HFFc6 (cell line): ENCODE results near the gene TMEM186. TPM values are rescaled to one million over a fixed set of nuclear protein-coding genes. Genes with fewer than 3 reads are reported as not detected.
"Not testable (repeated sequence)": the region's sequence is repeated elsewhere in the genome, so short reads cannot be mapped to it uniquely, and the experiment has no call there.

ENCODE experiments used
- DNase-seq: peaks from one replicate; pipeline ENCODE4 v3.0.0-alpha.2; 2018
- H3K27ac Mint-ChIP-seq: 2 replicates; pipeline ENCODE4 v1.8.0; 2020; ENCODE audit warnings: mild to moderate bottlenecking, mixed read lengths
- H3K27me3 Mint-ChIP-seq: 2 replicates; pipeline ENCODE4 v1.8.0; 2021; ENCODE audit warnings: mild to moderate bottlenecking, moderate library complexity, mixed read lengths; ENCODE audit not compliant: insufficient read depth
- H3K36me3 Mint-ChIP-seq: 2 replicates; pipeline ENCODE4 v1.8.0; 2021; ENCODE audit warnings: low read depth, mixed read lengths
- H3K4me1 Mint-ChIP-seq: 2 replicates; pipeline ENCODE4 v1.8.0; 2020; ENCODE audit warnings: low read depth, mixed read lengths
- H3K4me3 Mint-ChIP-seq: 2 replicates; pipeline ENCODE4 v1.8.0; 2020; ENCODE audit warnings: mild to moderate bottlenecking, moderate library complexity, mixed read lengths
- H3K9me3 Mint-ChIP-seq: 2 replicates; pipeline ENCODE4 v1.8.0; 2020; ENCODE audit warnings: mild to moderate bottlenecking, mixed read lengths
- CTCF ChIP-seq: fragments of 200-600 bp; sonication (generic); IDR thresholded peaks from 2 replicates; pipeline ENCODE4 v1.5.0; 2021; ENCODE audit warnings: antibody characterized with exemption, mild to moderate bottlenecking
- total RNA-seq, 6 experiments: library from RNA; stranded (reverse); fragmentation: NEBNext Ultra II Directional; extraction: Animal tissue kit (Norgen Biotek cat#: 25700); gene quantifications; 2 replicates in 1 of 6; 3 replicates in 5 of 6; pipeline ENCODE4 v1.2.3, GENCODE V29; 2021

TMEM186 gene
- total RNA-seq, 6 experiments from 2014 or later, result 5.2 to 9.1 (median 6.9) TPM

- Mint-ChIP-seq H3K36me3 (peaks cover 50% of the 10 kb centered on the region), H3K4me3 (no peak overlapping the region), H3K27ac (no peak overlapping the region; the same call in 1 of the 2 replicates), H3K9me3 (no peaks in the 10 kb centered on the region), H3K4me1 (peaks cover 7% of the 10 kb centered on the region), H3K27me3 (peaks cover 2% of the 10 kb centered on the region)
- no peak for DNase-seq
- TF ChIP-seq CTCF, result no peak
Measured at GRCh38 chr16:8804313-8804712, 6.9 kb upstream of the TMEM186 start.

GRCh38 chr16:8803733-8804132 is 6.3 kb upstream of the TMEM186 start:
- H3K9me3 Mint-ChIP-seq, result not testable (repeated sequence)
- peaks cover 51% of the 10 kb centered on the region for H3K36me3 Mint-ChIP-seq

GRCh38 chr16:8801701-8802100 is 4.3 kb upstream of the TMEM186 start:
- Mint-ChIP-seq H3K4me3 (no peak overlapping the region), H3K27me3 (no peaks in the 10 kb centered on the region; the same call in 1 of the 2 replicates), H3K36me3 (peaks cover 54% of the 10 kb centered on the region), H3K4me1 (peaks cover 21% of the 10 kb centered on the region), H3K9me3 (no peaks in the 10 kb centered on the region), H3K27ac (no peak overlapping the region)
- TF ChIP-seq CTCF, result no peak
- no peak for DNase-seq

More at GRCh38 chr16:8803733-8804132, 6.3 kb upstream of the TMEM186 start:
- not testable (repeated sequence) for H3K27ac Mint-ChIP-seq, H3K4me3 Mint-ChIP-seq, DNase-seq, H3K27me3 Mint-ChIP-seq
- H3K4me1 Mint-ChIP-seq, result peaks cover 13% of the 10 kb centered on the region

- no peak for TF ChIP-seq CTCF
- no peak for DNase-seq
- H3K36me3 Mint-ChIP-seq, result peaks cover 37% of the 10 kb centered on the region
- H3K4me3 Mint-ChIP-seq, result peak overlapping the region; percentile 99
- H3K27ac Mint-ChIP-seq, result peak overlapping the region; percentile 94
- H3K27me3 Mint-ChIP-seq, result no peaks in the 10 kb centered on the region; the same call in 1 of the 2 replicates
- no peaks in the 10 kb centered on the region for H3K9me3 Mint-ChIP-seq
- peaks cover 38% of the 10 kb centered on the region for H3K4me1 Mint-ChIP-seq
Measured at GRCh38 chr16:8798535-8799157, 1.2 kb upstream of the TMEM186 start.

GRCh38 chr16:8798174-8798527 is 712 bp upstream of the TMEM186 start:
- Mint-ChIP-seq H3K27ac (peak overlapping the region; percentile 94), H3K27me3 (no peaks in the 10 kb centered on the region; the same call in 1 of the 2 replicates), H3K9me3 (no peaks in the 10 kb centered on the region), H3K4me3 (peak overlapping the region; percentile 99), H3K4me1 (peaks cover 38% of the 10 kb centered on the region), H3K36me3 (peaks cover 34% of the 10 kb centered on the region)
- DNase-seq, result peak; percentile 10
- TF ChIP-seq CTCF, result no peak

- peak; percentile 66 for TF ChIP-seq CTCF
- DNase-seq, result no peak
- Mint-ChIP-seq H3K4me3 (peak overlapping the region; percentile 99), H3K36me3 (peaks cover 23% of the 10 kb centered on the region), H3K27ac (peak overlapping the region; percentile 94), H3K27me3 (no peaks in the 10 kb centered on the region), H3K9me3 (no peaks in the 10 kb centered on the region), H3K4me1 (peaks cover 38% of the 10 kb centered on the region)
Measured at GRCh38 chr16:8796469-8797363, 723 bp downstream of the TMEM186 start.
